Body of pancreas (tissue), 4 donors: Measurements from ENCODE around the gene CLSTN2. TPM values are rescaled to one million over a fixed set of nuclear protein-coding genes. Genes with fewer than 3 reads are reported as not detected.

Source experiments
- ATAC-seq: fragments of 150-250 bp; one replicate; pipeline ENCODE4 v1.9.1; 2016
- DNase-seq, 4 donors: peaks; one replicate each; pipeline ENCODE4 v3.0.0-alpha.2; 2019
- H3K27ac ChIP-seq, 4 donors: fragments of 200-600 bp; sonication (generic); 1 replicate in 3 of 4; 2 replicates in 1 of 4; pipeline versions ENCODE4 v1.5.1 to v1.6.1; 2016 to 2019; ENCODE audit warnings: mild to moderate bottlenecking in 1 of 4, mixed read lengths in 1 of 4, moderate library complexity in 1 of 4
- H3K27me3 ChIP-seq, 2 donors: fragments of 200-600 bp; sonication (generic); one replicate each; pipeline ENCODE4 v1.6.0; 2016; ENCODE audit warnings: mild to moderate bottlenecking in 1 of 2
- H3K36me3 ChIP-seq, 2 donors: fragments of 200-600 bp; sonication (generic); replicated peaks in 1 of 2; 2 replicates each; pipeline ENCODE4 v1.5.1; 2016; ENCODE audit warnings: low read depth in 2 of 2; ENCODE audit not compliant: insufficient read depth in 1 of 2
- H3K4me1 ChIP-seq: fragments of 200-600 bp; sonication (generic); one replicate; pipeline ENCODE4 v1.6.0; 2016
- H3K4me3 ChIP-seq, 2 donors: fragments of 200-600 bp; sonication (generic); 1 replicate in 1 of 2; 2 replicates in 1 of 2; pipeline ENCODE4 v1.5.1; 2016 to 2019
- H3K9me3 ChIP-seq, 3 donors: fragments of 200-600 bp; sonication (generic); 1 replicate in 2 of 3; 2 replicates in 1 of 3; pipeline ENCODE4 v1.5.1; 2016
- CTCF ChIP-seq, 7 experiments: fragments of 450-650 bp in 4 of 7; fragments of 200-600 bp in 3 of 7; sonication (generic) in 3 of 7; IDR thresholded peaks; one replicate each; pipeline ENCODE4 v1.5.1; 2016 to 2019; ENCODE audit warnings: antibody characterized with exemption in 7 of 7
- POLR2A ChIP-seq, 3 donors: fragments of 450-650 bp; IDR thresholded peaks; one replicate each; pipeline ENCODE4 v1.6.1; 2016; ENCODE audit warnings: antibody characterized with exemption in 3 of 3, mild to moderate bottlenecking in 2 of 3
- WGBS, 2 donors: methylation state at CpG; one replicate each; pipeline ENCODE4 v1.1.5; 2017; 5-methylcytosine and 5-hydroxymethylcytosine counted together
- intact Hi-C: fragments of 100-400 bp; cut with DNase I; formaldehyde crosslinking; loops from one replicate; pipeline ENCODE4 v1.15.1; 2023
- total RNA-seq, 2 donors: library from RNA; depleted of rRNA; stranded (reverse); fragments of >200 nt; gene quantifications; one replicate each; pipeline ENCODE4 v1.1.0, GENCODE V29; 2016

The CLSTN2 gene
- total RNA-seq, 2 donors from 2014 or later, result 14.5 to 14.8 TPM

- Histone ChIP-seq H3K4me1 (peaks cover 7% of the 10 kb centered on the region), H3K27ac (no peak overlapping the region), H3K36me3 (no peaks in the 10 kb centered on the region), H3K4me3 (no peak overlapping the region), H3K9me3 (no peaks in the 10 kb centered on the region), H3K27me3 (no peaks in the 10 kb centered on the region)
- WGBS, 2 donors, result 80 to 82% methylated on average over 1 of the region's 1 CpG
- DNase-seq, result no peak
- ATAC-seq, result no peak
- intact Hi-C loops, result no loop called here
- TF ChIP-seq CTCF (IDR thresholded peaks at IDR 0.05), result no peak
Observed at GRCh38 chr3:140571836-140572235, 636.9 kb downstream of the CLSTN2 start.

GRCh38 chr3:140572334-140572733 is 637.3 kb downstream of the CLSTN2 start:
- TF ChIP-seq POLR2A (IDR thresholded peaks at IDR 0.05) (no peak), CTCF (IDR thresholded peaks at IDR 0.05) (no peak)
- no peaks in the 10 kb centered on the region for H3K27me3 ChIP-seq

DNA sequence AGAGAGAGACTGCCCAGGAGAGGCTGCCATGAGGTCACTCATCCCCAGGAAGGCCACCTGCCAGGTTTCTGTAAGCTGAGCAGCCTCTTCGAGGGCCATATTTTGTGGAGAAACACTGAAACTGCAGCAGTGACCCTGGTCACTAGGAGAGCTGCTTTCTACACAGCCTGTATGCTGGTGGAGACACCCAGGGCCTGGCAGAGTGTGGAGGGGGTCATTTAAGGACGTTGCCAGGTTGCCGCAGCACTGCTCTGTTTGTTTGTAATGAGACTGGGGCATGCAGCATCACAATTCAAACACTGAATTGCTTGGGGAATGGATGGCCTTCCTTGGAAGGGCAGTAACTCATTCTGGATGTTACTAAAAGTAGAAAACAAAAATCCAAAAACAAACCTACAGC is 638.0 kb downstream of the CLSTN2 start:
- Histone ChIP-seq H3K4me3 (no peak overlapping the region), H3K27ac (no peak overlapping the region), H3K9me3 (no peaks in the 10 kb centered on the region), H3K27me3 (no peaks in the 10 kb centered on the region), H3K36me3 (no peaks in the 10 kb centered on the region), H3K4me1 (peaks cover 7% of the 10 kb centered on the region)
- intact Hi-C loops, result no loop called here
- TF ChIP-seq POLR2A (IDR thresholded peaks at IDR 0.05), result no peak
- TF ChIP-seq CTCF (IDR thresholded peaks at IDR 0.05), result no peak
- DNase-seq (peak in 1 of 4 donors; percentile 14), ATAC-seq (peak; percentile 9)
- WGBS, 2 donors, result 42 to 74% methylated on average over 2 to 3 of the region's 3 CpGs

More at GRCh38 chr3:140572334-140572733, 637.3 kb downstream of the CLSTN2 start:
- H3K4me1 ChIP-seq, result peaks cover 7% of the 10 kb centered on the region
- no peaks in the 10 kb centered on the region for H3K9me3 ChIP-seq
- H3K4me3 ChIP-seq, result no peak overlapping the region
- H3K36me3 ChIP-seq, result no peaks in the 10 kb centered on the region
- WGBS, 2 donors, result 72 to 86% methylated on average over 1 of the region's 1 CpG
- H3K27ac ChIP-seq, result no peak overlapping the region
- DNase-seq (no peak), ATAC-seq (no peak)
- intact Hi-C loops, result no loop called here

DNA sequence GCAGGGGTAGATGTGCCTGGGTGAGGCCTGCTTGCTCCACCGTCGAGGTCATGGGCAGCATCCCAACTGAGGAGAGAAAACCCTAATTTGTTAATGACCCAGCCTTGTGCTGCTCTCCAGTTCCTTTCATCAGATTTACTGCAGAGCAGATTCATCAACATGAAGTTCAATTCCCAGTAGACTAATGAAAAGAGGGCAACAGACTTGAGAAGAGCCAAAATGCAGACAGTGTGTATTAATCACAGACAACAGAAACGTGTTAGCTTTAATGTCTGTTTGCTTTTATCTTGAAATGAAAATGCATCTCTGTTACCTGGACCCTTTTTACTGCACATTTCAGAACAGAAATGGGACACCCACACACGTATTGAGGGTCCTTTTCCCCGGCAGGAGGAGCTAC is 639.4 kb downstream of the CLSTN2 start:
- Histone ChIP-seq H3K4me3 (no peak overlapping the region), H3K9me3 (no peaks in the 10 kb centered on the region), H3K27ac (no peak overlapping the region), H3K27me3 (no peaks in the 10 kb centered on the region), H3K4me1 (no peaks in the 10 kb centered on the region), H3K36me3 (no peaks in the 10 kb centered on the region)
- TF ChIP-seq POLR2A (IDR thresholded peaks at IDR 0.05) (no peak), CTCF (IDR thresholded peaks at IDR 0.05) (no peak)
- ATAC-seq, result no peak
- no peak for DNase-seq
- WGBS, 2 donors, result 48 to 70% methylated on average over 3 to 5 of the region's 5 CpGs
- intact Hi-C loops, result no loop called here

DNA sequence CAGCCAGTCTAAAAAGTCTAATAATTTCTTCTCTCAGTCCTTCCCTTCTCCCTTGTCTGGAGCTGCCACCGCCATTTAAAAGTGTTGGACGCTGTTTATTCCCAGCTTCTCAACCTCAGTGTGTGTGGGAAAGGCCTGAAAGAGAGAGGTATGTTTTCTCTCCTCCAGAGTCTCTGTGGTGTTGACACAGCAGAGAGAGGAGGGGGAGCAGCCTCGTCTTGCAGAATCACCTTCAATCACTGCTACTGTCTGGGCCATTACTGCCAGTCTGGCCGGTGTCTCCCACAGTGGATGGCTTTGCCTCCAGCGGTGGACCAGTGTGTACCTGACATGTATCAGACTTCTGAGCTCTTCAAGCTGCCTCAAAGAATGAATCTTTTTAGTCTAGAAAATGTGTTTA is 641.5 kb downstream of the CLSTN2 start:
- Histone ChIP-seq H3K4me3 (no peak overlapping the region), H3K27me3 (no peaks in the 10 kb centered on the region), H3K9me3 (no peaks in the 10 kb centered on the region), H3K27ac (no peak overlapping the region), H3K4me1 (no peaks in the 10 kb centered on the region), H3K36me3 (no peaks in the 10 kb centered on the region)
- intact Hi-C loops, result no loop called here
- ATAC-seq (no peak), DNase-seq (no peak)
- TF ChIP-seq POLR2A (IDR thresholded peaks at IDR 0.05) (no peak), CTCF (IDR thresholded peaks at IDR 0.05) (no peak)
- WGBS, 2 donors, result 56 to 67% methylated on average over 5 of the region's 5 CpGs
